Measurements from ENCODE around the gene IQGAP2. TPM values are rescaled to one million over a fixed set of nuclear protein-coding genes. Genes with fewer than 3 reads are reported as not detected.

IQGAP2 gene
- total and polyA plus RNA-seq, 5 donors: 3.0 to 9.2 (median 6.2) TPM

- intact Hi-C loops (cut with DNase I): no loop called here
- ATAC-seq: no peak
Observed at GRCh38 chr5:76696251-76696650, 293.2 kb downstream of the IQGAP2 start.

GRCh38 chr5:76697670-76698069 is 294.6 kb downstream of the IQGAP2 start:
- H3K9me3 ChIP-seq (ENCODE audit: control insufficient read depth, low read length): no peaks in the 10 kb centered on the region
- no peaks in the 10 kb centered on the region for H3K27me3 ChIP-seq (ENCODE audit: control insufficient read depth, insufficient read depth)
- no peak overlapping the region for H3K27ac ChIP-seq (ENCODE audit: low read length)
- WGBS: 97% methylated on average over 5 of the region's 5 CpGs
- no peak overlapping the region for H3K4me3 ChIP-seq (ENCODE audit: low read length)
- DNase-seq (no peak), ATAC-seq (no peak)
- H3K4me1 ChIP-seq (ENCODE audit: control insufficient read depth, insufficient read depth, low read length): no peaks in the 10 kb centered on the region
- intact Hi-C loops (cut with DNase I): no loop called here

More at GRCh38 chr5:76696251-76696650, 293.2 kb downstream of the IQGAP2 start:
- H3K4me3 ChIP-seq (ENCODE audit: low read length): no peak overlapping the region
- H3K27me3 ChIP-seq (ENCODE audit: control insufficient read depth, insufficient read depth): no peaks in the 10 kb centered on the region
- H3K9me3 ChIP-seq (ENCODE audit: control insufficient read depth, low read length): no peaks in the 10 kb centered on the region
- H3K4me1 ChIP-seq (ENCODE audit: control insufficient read depth, insufficient read depth, low read length): peaks cover 2% of the 10 kb centered on the region
- no peak for DNase-seq
- no peak overlapping the region for H3K27ac ChIP-seq (ENCODE audit: low read length)
- WGBS: 75% methylated on average over 1 of the region's 1 CpG

- no peaks in the 10 kb centered on the region for H3K27me3 ChIP-seq (ENCODE audit: control insufficient read depth, insufficient read depth)
- intact Hi-C loops (cut with DNase I): no loop called here
- no peaks in the 10 kb centered on the region for H3K9me3 ChIP-seq (ENCODE audit: control insufficient read depth, low read length)
- no peak overlapping the region for H3K4me3 ChIP-seq (ENCODE audit: low read length)
- ATAC-seq (no peak), DNase-seq (no peak)
- 91% methylated on average over 2 of the region's 2 CpGs for WGBS
- no peaks in the 10 kb centered on the region for H3K4me1 ChIP-seq (ENCODE audit: control insufficient read depth, insufficient read depth, low read length)
- no peak overlapping the region for H3K27ac ChIP-seq (ENCODE audit: low read length)
Observed at GRCh38 chr5:76700571-76700970, 297.5 kb downstream of the IQGAP2 start.

- 61% methylated on average over 2 of the region's 2 CpGs for WGBS
- H3K4me1 ChIP-seq (ENCODE audit: control insufficient read depth, insufficient read depth, low read length): no peaks in the 10 kb centered on the region
- ATAC-seq (peak in 1 of 2 donors; percentile 75), DNase-seq (no peak)
- H3K4me3 ChIP-seq (ENCODE audit: low read length): no peak overlapping the region
- intact Hi-C loops (cut with DNase I): no loop called here
- no peaks in the 10 kb centered on the region for H3K9me3 ChIP-seq (ENCODE audit: control insufficient read depth, low read length)
- no peak overlapping the region for H3K27ac ChIP-seq (ENCODE audit: low read length)
- H3K27me3 ChIP-seq (ENCODE audit: control insufficient read depth, insufficient read depth): no peaks in the 10 kb centered on the region
Observed at GRCh38 chr5:76701298-76701697, 298.2 kb downstream of the IQGAP2 start.

GRCh38 chr5:76703707-76704106 is 300.6 kb downstream of the IQGAP2 start:
- no peaks in the 10 kb centered on the region for H3K4me1 ChIP-seq (ENCODE audit: control insufficient read depth, insufficient read depth, low read length)
- no peaks in the 10 kb centered on the region for H3K9me3 ChIP-seq (ENCODE audit: control insufficient read depth, low read length)
- peak in 1 of 2 donors; percentile 84 for ATAC-seq
- WGBS: 34% methylated on average over 2 of the region's 2 CpGs
- no peak overlapping the region for H3K4me3 ChIP-seq (ENCODE audit: low read length)
- intact Hi-C loops (cut with DNase I): no loop called here
- no peak overlapping the region for H3K27ac ChIP-seq (ENCODE audit: low read length)
- no peaks in the 10 kb centered on the region for H3K27me3 ChIP-seq (ENCODE audit: control insufficient read depth, insufficient read depth)
- no peak for DNase-seq

- intact Hi-C loops (cut with DNase I): no loop called here
Observed at GRCh38 chr5:76704131-76704663, 301.1 kb downstream of the IQGAP2 start.

GRCh38 chr5:76705574-76705973 is 302.5 kb downstream of the IQGAP2 start:
- Histone ChIP-seq H3K4me3 (ENCODE audit: low read length) (no peak overlapping the region), H3K4me1 (ENCODE audit: control insufficient read depth, insufficient read depth, low read length) (no peaks in the 10 kb centered on the region), H3K27me3 (ENCODE audit: control insufficient read depth, insufficient read depth) (no peaks in the 10 kb centered on the region), H3K9me3 (ENCODE audit: control insufficient read depth, low read length) (no peaks in the 10 kb centered on the region), H3K27ac (ENCODE audit: low read length) (no peak overlapping the region)
- intact Hi-C loops (cut with DNase I): no loop called here
- DNase-seq (no peak), ATAC-seq (no peak)

More at GRCh38 chr5:76704131-76704663, 301.1 kb downstream of the IQGAP2 start:
- Histone ChIP-seq H3K4me1 (ENCODE audit: control insufficient read depth, insufficient read depth, low read length) (no peaks in the 10 kb centered on the region), H3K27ac (ENCODE audit: low read length) (no peak overlapping the region), H3K27me3 (ENCODE audit: control insufficient read depth, insufficient read depth) (no peaks in the 10 kb centered on the region), H3K9me3 (ENCODE audit: control insufficient read depth, low read length) (no peaks in the 10 kb centered on the region), H3K4me3 (ENCODE audit: low read length) (no peak overlapping the region)
- DNase-seq (no peak), ATAC-seq (peak in 1 of 2 donors; percentile 88)

- intact Hi-C loops (cut with DNase I): no loop called here
- no peaks in the 10 kb centered on the region for H3K9me3 ChIP-seq (ENCODE audit: control insufficient read depth, low read length)
- H3K27ac ChIP-seq (ENCODE audit: low read length): no peak overlapping the region
- 85% methylated on average over 2 of the region's 2 CpGs for whole genome bisulfite sequencing
- DNase-seq: no peak
- ATAC-seq: no peak
- no peaks in the 10 kb centered on the region for H3K4me1 ChIP-seq (ENCODE audit: control insufficient read depth, insufficient read depth, low read length)
- no peaks in the 10 kb centered on the region for H3K27me3 ChIP-seq (ENCODE audit: control insufficient read depth, insufficient read depth)
- no peak overlapping the region for H3K4me3 ChIP-seq (ENCODE audit: low read length)
Observed at GRCh38 chr5:76709762-76710161, 306.7 kb downstream of the IQGAP2 start.

GRCh38 chr5:76710991-76711390 is 307.9 kb downstream of the IQGAP2 start:
- Histone ChIP-seq H3K4me1 (ENCODE audit: control insufficient read depth, insufficient read depth, low read length) (no peaks in the 10 kb centered on the region), H3K9me3 (ENCODE audit: control insufficient read depth, low read length) (no peaks in the 10 kb centered on the region), H3K27me3 (ENCODE audit: control insufficient read depth, insufficient read depth) (no peaks in the 10 kb centered on the region), H3K27ac (ENCODE audit: low read length) (no peak overlapping the region), H3K4me3 (ENCODE audit: low read length) (no peak overlapping the region)
- no peak for ATAC-seq
- DNase-seq: no peak
- intact Hi-C loops (cut with DNase I): no loop called here
- WGBS: 75% methylated on average over 4 of the region's 4 CpGs

- intact Hi-C loops (cut with DNase I): no loop called here
- peak; percentile 32 to 43 for ATAC-seq
- H3K9me3 ChIP-seq (ENCODE audit: control insufficient read depth, low read length): no peaks in the 10 kb centered on the region
- peak; percentile 29 to 64 (median 61) for DNase-seq
- H3K4me3 ChIP-seq (ENCODE audit: low read length): peak overlapping the region; percentile 83
- H3K4me1 ChIP-seq (ENCODE audit: control insufficient read depth, insufficient read depth, low read length): no peaks in the 10 kb centered on the region
- H3K27ac ChIP-seq (ENCODE audit: low read length): no peak overlapping the region
- 20% methylated on average over 52 of the region's 52 CpGs for WGBS
- no peaks in the 10 kb centered on the region for H3K27me3 ChIP-seq (ENCODE audit: control insufficient read depth, insufficient read depth)
Observed at GRCh38 chr5:76714751-76715485, 311.8 kb downstream of the IQGAP2 start.

- no peaks in the 10 kb centered on the region for H3K9me3 ChIP-seq (ENCODE audit: control insufficient read depth, low read length)
- intact Hi-C loops (cut with DNase I): no loop called here
Observed at GRCh38 chr5:76715486-76715735, 312.3 kb downstream of the IQGAP2 start.

More at GRCh38 chr5:76715486-76715735, 312.3 kb downstream of the IQGAP2 start:
- WGBS: under 1% methylated on average over 14 of the region's 14 CpGs
- no peaks in the 10 kb centered on the region for H3K27me3 ChIP-seq (ENCODE audit: control insufficient read depth, insufficient read depth)
- no peak for ATAC-seq
- H3K4me3 ChIP-seq (ENCODE audit: low read length): peak overlapping the region; percentile 83
- DNase-seq: no peak
- H3K4me1 ChIP-seq (ENCODE audit: control insufficient read depth, insufficient read depth, low read length): no peaks in the 10 kb centered on the region
- peak overlapping the region; percentile 25 for H3K27ac ChIP-seq (ENCODE audit: low read length)
